Activated T-helper 2 cell treated with anti-CD3 and anti-CD28 coated beads, Interferon-gamma antibody, Interleukin-2, Interleukin-4, amounts not matched to agents 10 μg/mL and 5 μg/mL and 100 μg/mL, durations not matched to agents 14 hours and 24 hours and 36 hours (primary cell): Measurements from ENCODE around the gene MIDN. TPM values are rescaled to one million over a fixed set of nuclear protein-coding genes. Genes with fewer than 3 reads are reported as not detected.
A peak's percentile ranks its signal among the peaks of the same experiment; 100 is the strongest.

Experiments
- DNase-seq: peaks from one replicate; pipeline ENCODE4 v3.0.0; 2021; ENCODE audit warnings: low spot score
- H3K27ac Mint-ChIP-seq: one replicate; pipeline ENCODE4 v1.8.0; 2021; ENCODE audit warnings: mixed read lengths
- H3K27me3 Mint-ChIP-seq: one replicate; pipeline ENCODE4 v1.8.0; 2021; ENCODE audit warnings: low read depth, mixed read lengths
- H3K36me3 Mint-ChIP-seq: one replicate; pipeline ENCODE4 v1.8.0; 2021; ENCODE audit warnings: low read depth, mixed read lengths
- H3K4me1 Mint-ChIP-seq: one replicate; pipeline ENCODE4 v1.8.0; 2021; ENCODE audit warnings: low read depth, mixed read lengths
- H3K4me3 Mint-ChIP-seq: one replicate; pipeline ENCODE4 v1.8.0; 2021; ENCODE audit warnings: low read depth, mild to moderate bottlenecking, moderate library complexity, mixed read lengths
- H3K9me3 Mint-ChIP-seq: one replicate; pipeline ENCODE4 v1.8.0; 2021; ENCODE audit warnings: mixed read lengths
- intact Hi-C: fragments of 100-400 bp; cut with micrococcal nuclease; formaldehyde crosslinking; loops from one replicate; pipeline ENCODE4 v1.15.1; 2023
- total RNA-seq: library from RNA; stranded (reverse); gene quantifications from 2 replicates; pipeline ENCODE4 v1.2.3, GENCODE V29; 2022

The MIDN gene
- total RNA-seq, 1 donor from 2014 or later = 84.7 TPM

GRCh38 chr19:1249298-1249989 lies 1.1 kb downstream of the MIDN start:
- DNase-seq = peak; percentile 93
- no peaks in the 10 kb centered on the region for H3K9me3 Mint-ChIP-seq
- H3K4me1 Mint-ChIP-seq = peaks cover 9% of the 10 kb centered on the region
- H3K27me3 Mint-ChIP-seq = no peaks in the 10 kb centered on the region
- H3K36me3 Mint-ChIP-seq = peaks cover 30% of the 10 kb centered on the region
- peak overlapping the region; percentile 46 for H3K27ac Mint-ChIP-seq
- intact Hi-C loops = loop anchor here (1.0 to 10.0 kb wide), 3 partner anchors 11 to 155 kb away; partner anchors contain the start of genes CIRBP, DAZAP1 and GAMT
- peak overlapping the region; percentile 78 for H3K4me3 Mint-ChIP-seq

GRCh38 chr19:1249990-1250436 lies 1.6 kb downstream of the MIDN start:
- Mint-ChIP-seq H3K9me3 (no peaks in the 10 kb centered on the region), H3K27me3 (no peaks in the 10 kb centered on the region), H3K36me3 (peaks cover 33% of the 10 kb centered on the region), H3K4me3 (peak overlapping the region; percentile 78), H3K4me1 (peaks cover 7% of the 10 kb centered on the region), H3K27ac (no peak overlapping the region)
- DNase-seq = no peak
- intact Hi-C loops = loop anchor here (1.0 to 10.0 kb wide), 3 partner anchors 10 to 155 kb away; partner anchors contain the start of genes CIRBP, DAZAP1 and GAMT

- Mint-ChIP-seq H3K27me3 (no peaks in the 10 kb centered on the region), H3K9me3 (no peaks in the 10 kb centered on the region), H3K27ac (peak overlapping the region; percentile 81), H3K4me3 (peak overlapping the region; percentile 93), H3K36me3 (peaks cover 36% of the 10 kb centered on the region), H3K4me1 (peaks cover 7% of the 10 kb centered on the region)
- intact Hi-C loops = no loop called here
- no peak for DNase-seq
These were observed 2.3 kb downstream of the MIDN start for GRCh38 chr19:1250437-1251260.

- Mint-ChIP-seq H3K27ac (peak overlapping the region; percentile 90), H3K4me3 (peak overlapping the region; percentile 93), H3K9me3 (no peaks in the 10 kb centered on the region), H3K4me1 (peaks cover 7% of the 10 kb centered on the region), H3K36me3 (peaks cover 43% of the 10 kb centered on the region), H3K27me3 (no peaks in the 10 kb centered on the region)
- DNase-seq = peak; percentile 61
- intact Hi-C loops = no loop called here
These were observed 3.2 kb downstream of the MIDN start for GRCh38 chr19:1251330-1252220.

- peaks cover 47% of the 10 kb centered on the region for H3K36me3 Mint-ChIP-seq
- intact Hi-C loops = no loop called here
- no peaks in the 10 kb centered on the region for H3K27me3 Mint-ChIP-seq
- no peaks in the 10 kb centered on the region for H3K9me3 Mint-ChIP-seq
- peaks cover 8% of the 10 kb centered on the region for H3K4me1 Mint-ChIP-seq
- peak overlapping the region; percentile 93 for H3K4me3 Mint-ChIP-seq
- DNase-seq = peak; percentile 65
- H3K27ac Mint-ChIP-seq = peak overlapping the region; percentile 90
These were observed 3.9 kb downstream of the MIDN start for GRCh38 chr19:1252221-1252820.

- Mint-ChIP-seq H3K36me3 (peaks cover 53% of the 10 kb centered on the region), H3K9me3 (no peaks in the 10 kb centered on the region), H3K27ac (peak overlapping the region; percentile 88), H3K27me3 (no peaks in the 10 kb centered on the region), H3K4me1 (peaks cover 11% of the 10 kb centered on the region), H3K4me3 (peak overlapping the region; percentile 78)
- peak; percentile 67 for DNase-seq
- intact Hi-C loops = no loop called here
These were observed 4.6 kb downstream of the MIDN start for GRCh38 chr19:1252821-1253513.

GRCh38 chr19:1253514-1254080 lies 5.2 kb downstream of the MIDN start:
- Mint-ChIP-seq H3K27me3 (no peaks in the 10 kb centered on the region), H3K4me3 (peak overlapping the region; percentile 78), H3K36me3 (peaks cover 59% of the 10 kb centered on the region), H3K4me1 (peaks cover 14% of the 10 kb centered on the region), H3K9me3 (no peaks in the 10 kb centered on the region), H3K27ac (peak overlapping the region; percentile 88)
- no peak for DNase-seq
- intact Hi-C loops = no loop called here

GRCh38 chr19:1254081-1254527 lies 5.7 kb downstream of the MIDN start:
- Mint-ChIP-seq H3K9me3 (no peaks in the 10 kb centered on the region), H3K4me1 (peaks cover 19% of the 10 kb centered on the region), H3K4me3 (no peak overlapping the region), H3K27me3 (no peaks in the 10 kb centered on the region), H3K36me3 (peaks cover 64% of the 10 kb centered on the region), H3K27ac (peak overlapping the region; percentile 43)
- no peak for DNase-seq
- intact Hi-C loops = no loop called here

GRCh38 chr19:1254530-1255185 lies 6.3 kb downstream of the MIDN start:
- H3K4me3 Mint-ChIP-seq = no peak overlapping the region
- H3K36me3 Mint-ChIP-seq = peaks cover 65% of the 10 kb centered on the region
- no peak for DNase-seq
- H3K9me3 Mint-ChIP-seq = no peaks in the 10 kb centered on the region
- peak overlapping the region; percentile 43 for H3K27ac Mint-ChIP-seq
- no peaks in the 10 kb centered on the region for H3K27me3 Mint-ChIP-seq
- intact Hi-C loops = no loop called here
- peaks cover 22% of the 10 kb centered on the region for H3K4me1 Mint-ChIP-seq

- Mint-ChIP-seq H3K4me3 (no peak overlapping the region), H3K9me3 (no peaks in the 10 kb centered on the region), H3K4me1 (peaks cover 27% of the 10 kb centered on the region), H3K36me3 (peaks cover 65% of the 10 kb centered on the region), H3K27me3 (no peaks in the 10 kb centered on the region), H3K27ac (peak overlapping the region; percentile 43)
- DNase-seq = no peak
- intact Hi-C loops = no loop called here
These were observed 7.1 kb downstream of the MIDN start for GRCh38 chr19:1255186-1256161.
